ENCODE data around the gene EFNA4. TPM values are rescaled to one million over a fixed set of nuclear protein-coding genes. Genes with fewer than 3 reads are reported as not detected.

EFNA4 gene
- total RNA-seq, 1 experiment from 2014 or later = 36.7 TPM

DNA sequence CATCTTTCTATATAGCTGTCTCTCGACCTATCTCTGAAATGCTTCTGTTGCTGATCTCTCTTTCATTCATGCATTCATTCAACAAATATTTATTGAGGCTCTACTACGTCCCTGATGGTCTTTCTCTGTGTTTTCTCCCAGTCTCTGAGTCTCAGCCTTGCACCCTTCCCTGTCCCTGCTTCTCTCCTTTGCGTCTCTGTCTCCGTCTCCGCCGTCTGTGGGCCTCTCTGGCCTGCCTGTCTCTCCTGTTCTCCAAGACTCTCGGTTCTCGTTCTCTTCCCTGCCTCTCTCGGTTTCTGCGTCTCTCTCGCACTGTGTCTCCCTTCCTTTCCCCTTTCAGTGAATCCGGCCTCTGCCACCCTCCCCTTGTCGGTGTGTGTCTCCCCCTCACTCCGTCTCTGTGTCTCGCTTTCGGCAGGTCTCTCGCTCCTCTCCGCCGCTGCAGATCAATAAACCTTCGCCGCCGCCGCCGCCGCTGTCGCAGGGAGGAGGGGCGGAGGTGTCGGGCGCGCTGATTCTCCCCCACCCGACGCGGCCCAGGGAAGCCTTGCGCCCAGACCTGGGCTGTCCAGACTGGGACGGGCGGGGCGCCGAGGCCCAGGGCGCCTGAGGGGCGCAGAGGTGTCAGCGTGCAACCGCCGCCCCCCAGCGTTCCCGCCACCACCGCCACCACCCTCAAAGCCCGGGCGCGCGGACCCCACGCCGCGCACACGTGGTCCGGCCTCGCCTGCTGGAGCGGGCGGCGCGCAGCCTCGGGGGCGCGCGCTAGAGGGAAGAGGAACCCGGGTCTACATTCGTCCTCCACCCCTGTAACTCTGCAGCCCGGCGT lies 18.1 kb downstream of the EFNA4 start:
- intact Hi-C loops (cut with micrococcal nuclease) = no loop called here
- Histone ChIP-seq H2AFZ (ENCODE audit: low read length) (peak overlapping the region; percentile 74), H3K4me1 (ENCODE audit: insufficient read depth, low read length) (peaks cover 80% of the 10 kb centered on the region), H3K4me3 (ENCODE audit: low read length) (peak overlapping the region; percentile 71), H4K20me1 (ENCODE audit: low read length) (no peaks in the 10 kb centered on the region), H3K9me3 (ENCODE audit: low read length) (no peaks in the 10 kb centered on the region), H3K79me2 (ENCODE audit: low read length) (no peaks in the 10 kb centered on the region), H3K9me2 (replicated peaks; ENCODE audit: low read length) (no peaks in the 10 kb centered on the region), H3K27ac (ENCODE audit: low read length) (no peak overlapping the region), H3K9ac (ENCODE audit: low read length) (no peak overlapping the region), H3K36me3 (ENCODE audit: low read depth, low read length) (no peaks in the 10 kb centered on the region), H3F3A (ENCODE audit: low read length, unreplicated experiment) (no peaks in the 10 kb centered on the region), H3K27me3 (ENCODE audit: low read length) (peaks cover 44% of the 10 kb centered on the region), H3K4me2 (ENCODE audit: low read length) (peak overlapping the region; percentile 80)
- CTCF ChIA-PET = no interaction called here
- POLR2A ChIA-PET (ENCODE audit: unreplicated experiment) = interaction anchor here (0.6 kb wide), 1 partner anchor 108 kb away, joined by 3 read pairs; no protein-coding TSS in a partner anchor
- DNase-seq = peak; percentile 33
- TF ChIP-seq EZH2 (IDR thresholded peaks at IDR 0.05; ENCODE audit: low read length, unreplicated experiment) (peak; percentile 91), EZH2phosphoT487 (IDR thresholded peaks at IDR 0.05; ENCODE audit: borderline replicate concordance, low read length) (peak; percentile 70; the same call in 1 of the 2 replicates)
- TF ChIP-seq, protein P1, sequence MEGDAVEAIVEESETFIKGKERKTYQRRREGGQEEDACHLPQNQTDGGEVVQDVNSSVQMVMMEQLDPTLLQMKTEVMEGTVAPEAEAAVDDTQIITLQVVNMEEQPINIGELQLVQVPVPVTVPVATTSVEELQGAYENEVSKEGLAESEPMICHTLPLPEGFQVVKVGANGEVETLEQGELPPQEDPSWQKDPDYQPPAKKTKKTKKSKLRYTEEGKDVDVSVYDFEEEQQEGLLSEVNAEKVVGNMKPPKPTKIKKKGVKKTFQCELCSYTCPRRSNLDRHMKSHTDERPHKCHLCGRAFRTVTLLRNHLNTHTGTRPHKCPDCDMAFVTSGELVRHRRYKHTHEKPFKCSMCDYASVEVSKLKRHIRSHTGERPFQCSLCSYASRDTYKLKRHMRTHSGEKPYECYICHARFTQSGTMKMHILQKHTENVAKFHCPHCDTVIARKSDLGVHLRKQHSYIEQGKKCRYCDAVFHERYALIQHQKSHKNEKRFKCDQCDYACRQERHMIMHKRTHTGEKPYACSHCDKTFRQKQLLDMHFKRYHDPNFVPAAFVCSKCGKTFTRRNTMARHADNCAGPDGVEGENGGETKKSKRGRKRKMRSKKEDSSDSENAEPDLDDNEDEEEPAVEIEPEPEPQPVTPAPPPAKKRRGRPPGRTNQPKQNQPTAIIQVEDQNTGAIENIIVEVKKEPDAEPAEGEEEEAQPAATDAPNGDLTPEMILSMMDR (conservative IDR thresholded peaks at IDR 0.05; ENCODE audit: low read depth, low read length) = no peak
- BruUV-seq (replicated peaks) = no TSS peak
- ATAC-seq = no peak

DNA sequence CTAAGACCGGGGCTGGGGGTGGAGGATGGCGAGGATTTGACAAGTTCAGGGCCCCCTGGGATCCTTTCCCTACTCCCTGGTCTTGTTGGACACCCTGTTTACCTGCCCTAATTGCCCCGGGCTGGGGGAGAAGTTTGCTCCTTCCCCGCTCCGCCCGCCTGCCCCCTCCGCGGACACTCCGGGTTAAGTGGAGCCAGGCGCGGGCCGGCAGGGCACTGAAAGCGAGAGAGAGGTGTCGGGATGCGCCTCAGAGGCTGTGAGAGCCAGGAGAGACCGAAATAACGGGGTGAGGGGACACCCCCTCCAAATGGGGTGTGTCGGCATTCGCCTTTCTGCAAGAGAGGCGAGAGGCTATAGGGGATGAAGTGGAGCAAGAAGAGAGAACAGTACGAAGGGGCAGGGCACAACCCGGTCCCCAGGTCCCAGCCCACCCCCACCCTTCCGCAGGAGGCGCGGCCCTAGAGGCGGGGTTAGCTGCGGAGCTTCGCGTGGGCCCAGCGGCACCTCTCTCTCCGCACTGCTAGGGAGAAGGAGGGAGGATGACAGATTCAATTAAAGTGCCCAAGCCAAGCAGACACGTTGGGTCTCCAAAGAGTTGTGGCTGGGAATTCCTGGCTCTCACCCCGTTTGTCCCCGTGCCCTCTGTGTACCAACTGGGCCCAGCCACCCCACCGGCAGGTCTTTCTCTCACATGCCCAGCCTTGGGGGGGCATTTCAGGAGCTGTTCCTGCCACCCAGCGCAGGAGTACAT lies 18.9 kb downstream of the EFNA4 start:
- BruUV-seq (replicated peaks) = no TSS peak
- Histone ChIP-seq H4K20me1 (ENCODE audit: low read length) (no peaks in the 10 kb centered on the region), H3K4me1 (ENCODE audit: insufficient read depth, low read length) (peaks cover 81% of the 10 kb centered on the region), H3K9ac (ENCODE audit: low read length) (no peak overlapping the region), H3K9me3 (ENCODE audit: low read length) (no peaks in the 10 kb centered on the region), H3K27ac (ENCODE audit: low read length) (no peak overlapping the region), H3K4me3 (ENCODE audit: low read length) (peak overlapping the region; percentile 71), H2AFZ (ENCODE audit: low read length) (peak overlapping the region; percentile 74), H3F3A (ENCODE audit: low read length, unreplicated experiment) (no peaks in the 10 kb centered on the region), H3K4me2 (ENCODE audit: low read length) (peak overlapping the region; percentile 80), H3K9me2 (replicated peaks; ENCODE audit: low read length) (no peaks in the 10 kb centered on the region), H3K36me3 (ENCODE audit: low read depth, low read length) (no peaks in the 10 kb centered on the region), H3K27me3 (ENCODE audit: low read length) (peaks cover 44% of the 10 kb centered on the region), H3K79me2 (ENCODE audit: low read length) (no peaks in the 10 kb centered on the region)
- TF ChIP-seq, protein P1 (conservative IDR thresholded peaks at IDR 0.05; ENCODE audit: low read depth, low read length) = no peak
- TF ChIP-seq EZH2 (IDR thresholded peaks at IDR 0.05; ENCODE audit: low read length, unreplicated experiment) = no peak
- TF ChIP-seq EZH2phosphoT487 (IDR thresholded peaks at IDR 0.05; ENCODE audit: borderline replicate concordance, low read length) = 0 out of 2 replicates have a peak, but pooled peaks have one; percentile 9
- CTCF ChIA-PET = interaction anchor here (0.6 kb wide), 1 partner anchor 12 kb away, joined by 8 read pairs; no protein-coding TSS in a partner anchor
- POLR2A ChIA-PET (ENCODE audit: unreplicated experiment) = no interaction called here
- intact Hi-C loops (cut with micrococcal nuclease) = no loop called here
- DNase-seq (no peak), ATAC-seq (no peak)

All from PC-3 (cell line).